HL-60 (cell line): ENCODE data around the gene ADAMTS7.

Source experiments
- DNase-seq, 2 experiments: peaks; one replicate each; pipeline ENCODE4 v3.0.0-alpha.2; 2010 to 2020; ENCODE audit warnings: low read depth in 1 of 2, low spot score in 1 of 2
- H3K27ac ChIP-seq: fragments of 250-450 bp; sonication (Bioruptor Pico); replicated peaks from 2 replicates; pipeline ENCODE4 v1.5.1; 2020; ENCODE audit warnings: mild to moderate bottlenecking, moderate library complexity
- H3K27me3 ChIP-seq: fragments of 250-450 bp; sonication (Bioruptor Pico); 2 replicates; pipeline ENCODE4 v1.5.1; 2021; ENCODE audit warnings: mild to moderate bottlenecking, moderate library complexity; ENCODE audit not compliant: insufficient read depth, poor library complexity, severe bottlenecking
- H3K4me3 ChIP-seq: replicated peaks from 2 replicates; pipeline ENCODE4 v1.5.1; 2011; ENCODE audit warnings: mild to moderate bottlenecking, control low read depth, low read length; ENCODE audit not compliant: insufficient read depth
- CTCF ChIP-seq: IDR thresholded peaks from one replicate; pipeline ENCODE4 v1.5.1; 2011; ENCODE audit warnings: low read length, control low read depth, inconsistent platforms; ENCODE audit not compliant: insufficient read depth
- GABPA ChIP-seq: IDR thresholded peaks from 2 replicates; pipeline ENCODE4 v1.6.1; 2012; ENCODE audit warnings: low read depth
- POLR2AphosphoS5 ChIP-seq: IDR thresholded peaks from 2 replicates; pipeline ENCODE4 v1.6.1; 2012; ENCODE audit warnings: low read depth
- REST ChIP-seq: IDR thresholded peaks from 2 replicates; pipeline ENCODE4 v1.6.1; 2012; ENCODE audit warnings: low read depth; ENCODE audit not compliant: insufficient replicate concordance
- SPI1 ChIP-seq: IDR thresholded peaks from 2 replicates; pipeline ENCODE4 v1.6.1; 2012; ENCODE audit warnings: low read depth, mild to moderate bottlenecking, borderline replicate concordance

The ADAMTS7 gene

GRCh38 chr15:78715930-78716329 lies 95.3 kb downstream of the ADAMTS7 start:
- H3K27ac ChIP-seq, result no peak overlapping the region
- no peak for DNase-seq

GRCh38 chr15:78715434-78715833 lies 95.8 kb downstream of the ADAMTS7 start:
- no peak for TF ChIP-seq SPI1
- TF ChIP-seq CTCF, result no peak
- TF ChIP-seq GABPA, result no peak
- no peak for TF ChIP-seq POLR2AphosphoS5
- TF ChIP-seq REST, result no peak
- no peaks in the 10 kb centered on the region for H3K27me3 ChIP-seq
- no peak overlapping the region for H3K27ac ChIP-seq
- DNase-seq, result no peak
- H3K4me3 ChIP-seq, result no peak overlapping the region

More at GRCh38 chr15:78715930-78716329, 95.3 kb downstream of the ADAMTS7 start:
- H3K27me3 ChIP-seq, result no peaks in the 10 kb centered on the region
- TF ChIP-seq CTCF (no peak), GABPA (no peak), POLR2AphosphoS5 (no peak), REST (no peak), SPI1 (no peak)
- no peak overlapping the region for H3K4me3 ChIP-seq

- DNase-seq, result no peak
- Histone ChIP-seq H3K4me3 (no peak overlapping the region), H3K27ac (no peak overlapping the region), H3K27me3 (no peaks in the 10 kb centered on the region)
- TF ChIP-seq POLR2AphosphoS5 (no peak), REST (no peak), SPI1 (no peak), GABPA (no peak), CTCF (no peak)
Measured at GRCh38 chr15:78714890-78715289, 96.4 kb downstream of the ADAMTS7 start.
